ENCODE data around the gene ERP27. TPM values are rescaled to one million over a fixed set of nuclear protein-coding genes. Genes with fewer than 3 reads are reported as not detected.

ERP27 gene
- total RNA-seq, 2 experiments from 2014 or later = 0.76 to 1.1 TPM

GRCh38 chr12:14946861-14947260, 8.5 kb upstream of the ERP27 start:
- ChIA-PET POLR2A (interaction anchor here (2.1 kb wide), 1 partner anchor 177 kb away, joined by 7 read pairs; a partner anchor contains a TSS), CTCF (interaction anchor here (0.9 to 1.0 kb wide), 2 partner anchors 10 to 176 kb away, joined by 3 read pairs; a partner anchor contains a TSS)

GRCh38 chr12:14946162-14946561, 7.8 kb upstream of the ERP27 start:
- CTCF ChIA-PET = no interaction called here
- POLR2A ChIA-PET = no interaction called here

- CTCF ChIA-PET = no interaction called here
- POLR2A ChIA-PET = no interaction called here
Measured at GRCh38 chr12:14942196-14942931, 4.0 kb upstream of the ERP27 start.

- POLR2A ChIA-PET = no interaction called here
- CTCF ChIA-PET = interaction anchor here (1.2 kb wide), 1 partner anchor 54 kb away, joined by 5 read pairs; no protein-coding TSS in a partner anchor
Measured at GRCh38 chr12:14941369-14941768, 3.0 kb upstream of the ERP27 start.

- ChIA-PET POLR2A (no interaction called here), CTCF (interaction anchor here (0.6 to 1.4 kb wide), 2 partner anchors 10 to 58 kb away, joined by 3 to 9 read pairs; no protein-coding TSS in a partner anchor)
Measured at GRCh38 chr12:14937689-14938088, 648 bp downstream of the ERP27 start.

- CTCF ChIA-PET = interaction anchor here (0.6 to 1.5 kb wide), 2 partner anchors 10 to 58 kb away, joined by 3 to 6 read pairs; no protein-coding TSS in a partner anchor
- POLR2A ChIA-PET = no interaction called here
Measured at GRCh38 chr12:14937014-14937413, 1.3 kb downstream of the ERP27 start.

GRCh38 chr12:14936224-14936861, 2.0 kb downstream of the ERP27 start:
- POLR2A ChIA-PET = no interaction called here
- CTCF ChIA-PET = interaction anchor here (0.8 to 1.5 kb wide), 2 partner anchors 8 to 59 kb away, joined by 3 to 6 read pairs; no protein-coding TSS in a partner anchor

- ChIA-PET CTCF (no interaction called here), POLR2A (no interaction called here)
Measured at GRCh38 chr12:14935031-14935430, 3.3 kb downstream of the ERP27 start.

GRCh38 chr12:14934511-14934910, 3.8 kb downstream of the ERP27 start:
- POLR2A ChIA-PET = no interaction called here

GRCh38 chr12:14931791-14932560, 6.4 kb downstream of the ERP27 start:
- ChIA-PET CTCF (no interaction called here), POLR2A (no interaction called here)

More at GRCh38 chr12:14934511-14934910, 3.8 kb downstream of the ERP27 start:
- CTCF ChIA-PET = no interaction called here

GRCh38 chr12:14931359-14931758, 7.0 kb downstream of the ERP27 start:
- ChIA-PET POLR2A (no interaction called here), CTCF (no interaction called here)

GRCh38 chr12:14930299-14930698, 8.0 kb downstream of the ERP27 start:
- POLR2A ChIA-PET = no interaction called here
- CTCF ChIA-PET = no interaction called here

- ChIA-PET POLR2A (no interaction called here), CTCF (interaction anchor here (0.6 kb wide), 1 partner anchor 46 kb away, joined by 4 read pairs; no protein-coding TSS in a partner anchor)
Measured at GRCh38 chr12:14928931-14929330, 9.4 kb downstream of the ERP27 start.

- CTCF ChIA-PET = interaction anchor here (0.6 kb wide), 1 partner anchor 39 kb away, joined by 4 read pairs; no protein-coding TSS in a partner anchor
- POLR2A ChIA-PET = no interaction called here
Measured at GRCh38 chr12:14927267-14927666, 11.1 kb downstream of the ERP27 start.

- ChIA-PET POLR2A (no interaction called here), CTCF (no interaction called here)
Measured at GRCh38 chr12:14924541-14924940, 13.8 kb downstream of the ERP27 start.

- ChIA-PET POLR2A (no interaction called here), CTCF (interaction anchor here (1.2 kb wide), 1 partner anchor 72 kb away, joined by 3 read pairs; no protein-coding TSS in a partner anchor)
Measured at GRCh38 chr12:14923944-14924343, 14.4 kb downstream of the ERP27 start.

GRCh38 chr12:14921218-14921617, 17.1 kb downstream of the ERP27 start:
- POLR2A ChIA-PET = no interaction called here
- CTCF ChIA-PET = no interaction called here

- CTCF ChIA-PET = no interaction called here
- POLR2A ChIA-PET = no interaction called here
Measured at GRCh38 chr12:14920475-14921126, 17.7 kb downstream of the ERP27 start.

GRCh38 chr12:14919455-14919854, 18.9 kb downstream of the ERP27 start:
- ChIA-PET CTCF (interaction anchor here (0.6 kb wide), 1 partner anchor 937 kb away, joined by 3 read pairs; no protein-coding TSS in a partner anchor), POLR2A (no interaction called here)

GRCh38 chr12:14915736-14916135, 22.6 kb downstream of the ERP27 start:
- CTCF ChIA-PET = interaction anchor here (0.6 kb wide), 1 partner anchor 40 kb away, joined by 4 read pairs; no protein-coding TSS in a partner anchor
- POLR2A ChIA-PET = no interaction called here
